ENCODE results near the gene ISM1. TPM values are rescaled to one million over a fixed set of nuclear protein-coding genes. Genes with fewer than 3 reads are reported as not detected.

ISM1 gene
- polyA plus RNA-seq, 1 donor from 2014 or later = not detected

GRCh38 chr20:13299401-13299800, 78.3 kb downstream of the ISM1 start:
- H2AFZ ChIP-seq (ENCODE audit: low read depth, low read length) = no peak overlapping the region
- H3K9me2 ChIP-seq (ENCODE audit: insufficient read depth, low read length) = no peaks in the 10 kb centered on the region
- no peaks in the 10 kb centered on the region for H3K79me2 ChIP-seq (replicated peaks; ENCODE audit: insufficient read depth, low read length)
- no peaks in the 10 kb centered on the region for H4K20me1 ChIP-seq (ENCODE audit: insufficient read depth)
- no peak for TF ChIP-seq MXI1 (conservative IDR thresholded peaks at IDR 0.05; ENCODE audit: poor library complexity, severe bottlenecking)
- TF ChIP-seq CTCF (IDR thresholded peaks at IDR 0.05; ENCODE audit: poor library complexity, severe bottlenecking) = no peak
- no peak for TF ChIP-seq SMC3 (conservative IDR thresholded peaks at IDR 0.05; ENCODE audit: poor library complexity)
- TF ChIP-seq POLR2AphosphoS5 (IDR thresholded peaks at IDR 0.05) = no peak
- no peak for TF ChIP-seq REST (IDR thresholded peaks at IDR 0.05; ENCODE audit: borderline replicate concordance)
- no peak for TF ChIP-seq RAD21 (conservative IDR thresholded peaks at IDR 0.05)
- TF ChIP-seq TAF1 (IDR thresholded peaks at IDR 0.05; ENCODE audit: low read depth) = no peak
- no peak for TF ChIP-seq EZH2 (IDR thresholded peaks at IDR 0.05; ENCODE audit: borderline replicate concordance, insufficient read depth, low read length, poor library complexity, severe bottlenecking)
- no peak for TF ChIP-seq EP300 (conservative IDR thresholded peaks at IDR 0.05; ENCODE audit: poor library complexity, severe bottlenecking)
- H3K27me3 ChIP-seq (ENCODE audit: insufficient read depth, low read depth, low read length) = no peaks in the 10 kb centered on the region
- no peak overlapping the region for H3K9ac ChIP-seq (ENCODE audit: low read length)
- H3K4me2 ChIP-seq (ENCODE audit: low read length) = no peak overlapping the region
- H3F3A ChIP-seq (ENCODE audit: insufficient read depth, low read length, poor library complexity, severe bottlenecking) = no peaks in the 10 kb centered on the region
- H3K9me3 ChIP-seq (ENCODE audit: low read length) = no peaks in the 10 kb centered on the region
- no peaks in the 10 kb centered on the region for H3K36me3 ChIP-seq (ENCODE audit: insufficient read depth, low read length)
- no peak overlapping the region for H3K27ac ChIP-seq (ENCODE audit: low read length)
- H3K4me3 ChIP-seq (ENCODE audit: low read length) = no peak overlapping the region

- H3K27me3 ChIP-seq (ENCODE audit: insufficient read depth, low read depth, low read length) = no peaks in the 10 kb centered on the region
- no peaks in the 10 kb centered on the region for H3F3A ChIP-seq (ENCODE audit: insufficient read depth, low read length, poor library complexity, severe bottlenecking)
- no peaks in the 10 kb centered on the region for H4K20me1 ChIP-seq (ENCODE audit: insufficient read depth)
- no peak overlapping the region for H3K27ac ChIP-seq (ENCODE audit: low read length)
- no peak overlapping the region for H3K9ac ChIP-seq (ENCODE audit: low read length)
- no peaks in the 10 kb centered on the region for H3K9me2 ChIP-seq (ENCODE audit: insufficient read depth, low read length)
- H3K4me2 ChIP-seq (ENCODE audit: low read length) = no peak overlapping the region
- H3K9me3 ChIP-seq (ENCODE audit: low read length) = no peaks in the 10 kb centered on the region
- TF ChIP-seq RAD21 (conservative IDR thresholded peaks at IDR 0.05) (no peak), REST (IDR thresholded peaks at IDR 0.05; ENCODE audit: borderline replicate concordance) (no peak), CTCF (IDR thresholded peaks at IDR 0.05; ENCODE audit: poor library complexity, severe bottlenecking) (no peak), EZH2 (IDR thresholded peaks at IDR 0.05; ENCODE audit: borderline replicate concordance, insufficient read depth, low read length, poor library complexity, severe bottlenecking) (no peak), MXI1 (conservative IDR thresholded peaks at IDR 0.05; ENCODE audit: poor library complexity, severe bottlenecking) (no peak), EP300 (conservative IDR thresholded peaks at IDR 0.05; ENCODE audit: poor library complexity, severe bottlenecking) (no peak), SMC3 (conservative IDR thresholded peaks at IDR 0.05; ENCODE audit: poor library complexity) (no peak)
- H3K36me3 ChIP-seq (ENCODE audit: insufficient read depth, low read length) = no peaks in the 10 kb centered on the region
- H3K4me3 ChIP-seq (ENCODE audit: low read length) = no peak overlapping the region
- no peak overlapping the region for H2AFZ ChIP-seq (ENCODE audit: low read depth, low read length)
- H3K79me2 ChIP-seq (replicated peaks; ENCODE audit: insufficient read depth, low read length) = no peaks in the 10 kb centered on the region
These were observed 80.5 kb downstream of the ISM1 start for GRCh38 chr20:13301596-13301995.

Data from neural cell (in vitro differentiated cells).